Colonic mucosa (tissue), 4 donors: Measurements from ENCODE around the gene BCL2L13. TPM values are rescaled to one million over a fixed set of nuclear protein-coding genes. Genes with fewer than 3 reads are reported as not detected.

ENCODE experiments used
- DNase-seq: peaks from one replicate; pipeline ENCODE4 v3.0.0-alpha.2; 2020
- H3K27ac ChIP-seq: fragments of 200-600 bp; one replicate; pipeline ENCODE4 v1.8.0; 2021
- H3K27me3 ChIP-seq: fragments of 200-600 bp; one replicate; pipeline ENCODE4 v1.8.0; 2021
- H3K36me3 ChIP-seq: fragments of 200-600 bp; one replicate; pipeline ENCODE4 v1.8.0; 2021
- H3K4me1 ChIP-seq: fragments of 200-600 bp; one replicate; pipeline ENCODE4 v1.8.0; 2021; ENCODE audit warnings: mild to moderate bottlenecking
- H3K4me3 ChIP-seq: fragments of 200-600 bp; one replicate; pipeline ENCODE4 v1.8.0; 2021
- H3K9ac ChIP-seq, 2 donors: one replicate each; pipeline ENCODE4 v1.7.0; 2013; ENCODE audit warnings: control low read depth in 2 of 2, low read depth in 2 of 2, low read length in 2 of 2
- H3K9me3 ChIP-seq: fragments of 200-600 bp; one replicate; pipeline ENCODE4 v1.8.0; 2021
- CTCF ChIP-seq: fragments of 200-600 bp; IDR thresholded peaks from one replicate; pipeline ENCODE4 v1.8.0; 2022; ENCODE audit warnings: antibody characterized with exemption, mild to moderate bottlenecking
- intact Hi-C: fragments of 100-400 bp; cut with DNase I; formaldehyde crosslinking; loops from one replicate; pipeline ENCODE4 v1.14.1; 2022
- total RNA-seq, 2 donors: library from RNA; stranded (reverse); fragmentation: NEBNext Ultra II Directional in 1 of 2; extraction: Animal tissue kit (Norgen Biotek cat#: 25700) in 1 of 2; gene quantifications; one replicate each; pipeline ENCODE4 v1.2.1, GENCODE V29; 2021
- donor health status: healthy.
- donor health status: DM: no; HTN: no; CAD: no.
- donor health status: DM: no; HTN: no; CAD: no.

The BCL2L13 gene
- total RNA-seq, 2 donors from 2014 or later: 44.9 to 47.2 TPM

- no peak for DNase-seq
- H3K27me3 ChIP-seq: no peaks in the 10 kb centered on the region
- H3K9me3 ChIP-seq: no peaks in the 10 kb centered on the region
- no peak for TF ChIP-seq CTCF
- H3K4me1 ChIP-seq: no peaks in the 10 kb centered on the region
- no peak overlapping the region for H3K27ac ChIP-seq
- intact Hi-C loops: loop anchor here (5.0 to 10.0 kb wide), 2 partner anchors 43 to 330 kb away; partner anchors contain the start of gene PEX26
- no peak overlapping the region for H3K9ac ChIP-seq
- H3K4me3 ChIP-seq: no peak overlapping the region
- H3K36me3 ChIP-seq: no peaks in the 10 kb centered on the region
Observed at GRCh38 chr22:17744430-17744829, 105.9 kb downstream of the BCL2L13 start.

GRCh38 chr22:17746916-17747315 lies 108.4 kb downstream of the BCL2L13 start:
- DNase-seq: no peak
- Histone ChIP-seq H3K27ac (no peak overlapping the region), H3K9ac (no peak overlapping the region), H3K36me3 (no peaks in the 10 kb centered on the region), H3K4me1 (no peaks in the 10 kb centered on the region), H3K27me3 (no peaks in the 10 kb centered on the region), H3K4me3 (no peak overlapping the region), H3K9me3 (no peaks in the 10 kb centered on the region)
- intact Hi-C loops: loop anchor here (10.0 kb wide), 1 partner anchor 328 kb away; the partner anchor contains the start of gene PEX26
- TF ChIP-seq CTCF: no peak

GRCh38 chr22:17748555-17749353 lies 110.2 kb downstream of the BCL2L13 start:
- Histone ChIP-seq H3K27me3 (no peaks in the 10 kb centered on the region), H3K36me3 (no peaks in the 10 kb centered on the region), H3K27ac (no peak overlapping the region), H3K9ac (no peak overlapping the region), H3K4me1 (no peaks in the 10 kb centered on the region), H3K9me3 (no peaks in the 10 kb centered on the region), H3K4me3 (no peak overlapping the region)
- intact Hi-C loops: loop anchor here (10.0 kb wide), 1 partner anchor 326 kb away; the partner anchor contains the start of gene PEX26
- DNase-seq: no peak
- no peak for TF ChIP-seq CTCF

- no peak overlapping the region for H3K4me3 ChIP-seq
- no peak overlapping the region for H3K27ac ChIP-seq
- no peak for DNase-seq
- TF ChIP-seq CTCF: no peak
- H3K9me3 ChIP-seq: no peaks in the 10 kb centered on the region
- intact Hi-C loops: loop anchor here (10.0 kb wide), 1 partner anchor 325 kb away; the partner anchor contains the start of gene PEX26
- no peaks in the 10 kb centered on the region for H3K4me1 ChIP-seq
- no peaks in the 10 kb centered on the region for H3K27me3 ChIP-seq
- no peaks in the 10 kb centered on the region for H3K36me3 ChIP-seq
- no peak overlapping the region for H3K9ac ChIP-seq
Observed at GRCh38 chr22:17749605-17750395, 111.2 kb downstream of the BCL2L13 start.

- Histone ChIP-seq H3K4me1 (no peaks in the 10 kb centered on the region), H3K4me3 (no peak overlapping the region), H3K27ac (no peak overlapping the region), H3K9ac (no peak overlapping the region), H3K9me3 (no peaks in the 10 kb centered on the region), H3K36me3 (no peaks in the 10 kb centered on the region), H3K27me3 (no peaks in the 10 kb centered on the region)
- TF ChIP-seq CTCF: no peak
- intact Hi-C loops: no loop called here
- no peak for DNase-seq
Observed at GRCh38 chr22:17751596-17751995, 113.0 kb downstream of the BCL2L13 start.
